NCI-H128 (cell line): ENCODE data around the gene LAP3.
"Not testable (repeated sequence)": the region's sequence is repeated elsewhere in the genome, so short reads cannot be mapped to it uniquely, and the experiment has no call there.

Source experiments
- DNase-seq: peaks from one replicate; lab custom pipeline; 2025; ENCODE audit not compliant: unreplicated experiment; lab: John Stamatoyannopoulos, UW

The LAP3 gene

GRCh38 chr4:17561195-17561909 lies 15.6 kb upstream of the LAP3 start:
- DNase-seq, result no peak

- no peak for DNase-seq
These were observed 14.8 kb upstream of the LAP3 start for GRCh38 chr4:17562157-17562556.

GRCh38 chr4:17565846-17566245 lies 11.2 kb upstream of the LAP3 start:
- no peak for DNase-seq

- DNase-seq, result no peak
These were observed 9.7 kb upstream of the LAP3 start for GRCh38 chr4:17567271-17567670.

GRCh38 chr4:17574206-17574605 lies 2.8 kb upstream of the LAP3 start:
- DNase-seq, result no peak

- DNase-seq, result not testable (repeated sequence)
These were observed 1.8 kb upstream of the LAP3 start for GRCh38 chr4:17575177-17575576.

GRCh38 chr4:17577665-17578481 lies 875 bp downstream of the LAP3 start:
- no peak for DNase-seq

GRCh38 chr4:17578482-17578891 lies 1.5 kb downstream of the LAP3 start:
- DNase-seq, result no peak

- DNase-seq, result no peak
These were observed 4.0 kb downstream of the LAP3 start for GRCh38 chr4:17580969-17581368.

GRCh38 chr4:17583276-17583675 lies 6.3 kb downstream of the LAP3 start:
- no peak for DNase-seq

- no peak for DNase-seq
These were observed 6.9 kb downstream of the LAP3 start for GRCh38 chr4:17583941-17584340.

- DNase-seq, result no peak
These were observed 7.7 kb downstream of the LAP3 start for GRCh38 chr4:17584521-17585213.

- DNase-seq, result no peak
These were observed 10.3 kb downstream of the LAP3 start for GRCh38 chr4:17587094-17587822.

GRCh38 chr4:17589355-17589754 lies 12.4 kb downstream of the LAP3 start:
- DNase-seq, result no peak

- no peak for DNase-seq
These were observed 18.5 kb downstream of the LAP3 start for GRCh38 chr4:17595471-17596005.

GRCh38 chr4:17597517-17597916 lies 20.5 kb downstream of the LAP3 start:
- DNase-seq, result no peak

- no peak for DNase-seq
These were observed 22.8 kb downstream of the LAP3 start for GRCh38 chr4:17599826-17600225.

GRCh38 chr4:17605236-17605635 lies 28.2 kb downstream of the LAP3 start:
- DNase-seq, result no peak

GRCh38 chr4:17613761-17614415 lies 36.9 kb downstream of the LAP3 start:
- DNase-seq, result no peak
